Suprapubic skin (tissue), 4 donors: ENCODE measurements around the gene PKN1. TPM values are rescaled to one million over a fixed set of nuclear protein-coding genes. Genes with fewer than 3 reads are reported as not detected.

ENCODE experiments used
- DNase-seq, 2 donors: peaks; one replicate each; pipeline ENCODE4 v3.0.0-alpha.2; 2019; ENCODE audit warnings: low spot score in 2 of 2
- H3K27ac ChIP-seq: fragments of 200-600 bp; sonication (generic); one replicate; pipeline ENCODE4 v1.5.1; 2019
- H3K27me3 ChIP-seq: fragments of 200-600 bp; sonication (generic); one replicate; pipeline ENCODE4 v1.5.1; 2019
- H3K36me3 ChIP-seq: fragments of 200-600 bp; sonication (generic); one replicate; pipeline ENCODE4 v1.5.1; 2019
- H3K4me1 ChIP-seq: fragments of 200-600 bp; sonication (generic); one replicate; pipeline ENCODE4 v1.5.1; 2019
- H3K4me3 ChIP-seq: fragments of 200-600 bp; sonication (generic); one replicate; pipeline ENCODE4 v1.5.1; 2019; ENCODE audit warnings: mild to moderate bottlenecking
- H3K9me3 ChIP-seq: fragments of 200-600 bp; sonication (generic); one replicate; pipeline ENCODE4 v1.5.1; 2019
- CTCF ChIP-seq, 2 donors: fragments of 200-600 bp in 1 of 2; fragments of 450-650 bp in 1 of 2; sonication (generic) in 1 of 2; IDR thresholded peaks; one replicate each; pipeline ENCODE4 v1.5.1; 2016 to 2019; ENCODE audit warnings: antibody characterized with exemption in 2 of 2, mild to moderate bottlenecking in 1 of 2, moderate library complexity in 1 of 2
- EP300 ChIP-seq: sonication (generic); formaldehyde crosslinking; IDR thresholded peaks from one replicate; pipeline ENCODE4 v1.6.1; 2017; ENCODE audit warnings: antibody characterized with exemption
- POLR2A ChIP-seq, 2 donors: fragments of 450-650 bp; IDR thresholded peaks; one replicate each; pipeline ENCODE4 v1.6.1; 2017; ENCODE audit warnings: antibody characterized with exemption in 2 of 2, mild to moderate bottlenecking in 2 of 2, moderate library complexity in 2 of 2
- POLR2AphosphoS5 ChIP-seq, 3 donors: sonication (generic); formaldehyde crosslinking; IDR thresholded peaks; one replicate each; pipeline ENCODE4 v1.6.1; 2017; ENCODE audit warnings: antibody characterized with exemption in 3 of 3
- WGBS: methylation state at CpG from one replicate; pipeline ENCODE4 v1.1.5; 2018; 5-methylcytosine and 5-hydroxymethylcytosine counted together
- total RNA-seq, 4 donors: library from RNA; depleted of rRNA; stranded (reverse); fragments of >200 nt; gene quantifications; one replicate each; pipeline ENCODE4 v1.1.0, GENCODE V29; 2016

Gene PKN1
- total RNA-seq, 4 donors from 2014 or later: 8.6 to 21.2 (median 14.9) TPM

- no peak for DNase-seq
- Histone ChIP-seq H3K4me3 (no peak overlapping the region), H3K9me3 (no peaks in the 10 kb centered on the region), H3K4me1 (peaks cover 20% of the 10 kb centered on the region), H3K36me3 (peaks cover 59% of the 10 kb centered on the region), H3K27me3 (no peaks in the 10 kb centered on the region), H3K27ac (no peak overlapping the region)
- WGBS: 100% methylated on average over 1 of the region's 16 CpGs
- TF ChIP-seq CTCF (IDR thresholded peaks at IDR 0.05) (no peak), POLR2A (IDR thresholded peaks at IDR 0.05) (no peak), EP300 (no peak), POLR2AphosphoS5 (IDR thresholded peaks at IDR 0.05) (no peak)
Observed at GRCh38 chr19:14442891-14443631, 10.0 kb downstream of the PKN1 start.

GRCh38 chr19:14443632-14444216, 10.6 kb downstream of the PKN1 start:
- Histone ChIP-seq H3K27ac (no peak overlapping the region), H3K36me3 (peaks cover 64% of the 10 kb centered on the region), H3K9me3 (no peaks in the 10 kb centered on the region), H3K27me3 (no peaks in the 10 kb centered on the region), H3K4me1 (peaks cover 22% of the 10 kb centered on the region), H3K4me3 (no peak overlapping the region)
- 88% methylated on average over 13 of the region's 14 CpGs for WGBS
- no peak for DNase-seq
- TF ChIP-seq POLR2A (IDR thresholded peaks at IDR 0.05) (no peak), EP300 (no peak), CTCF (IDR thresholded peaks at IDR 0.05) (no peak), POLR2AphosphoS5 (IDR thresholded peaks at IDR 0.05) (no peak)

- 97% methylated on average over 10 of the region's 10 CpGs for WGBS
- Histone ChIP-seq H3K27me3 (no peaks in the 10 kb centered on the region), H3K9me3 (no peaks in the 10 kb centered on the region), H3K27ac (no peak overlapping the region), H3K4me1 (peaks cover 5% of the 10 kb centered on the region), H3K4me3 (no peak overlapping the region), H3K36me3 (peaks cover 85% of the 10 kb centered on the region)
- TF ChIP-seq POLR2A (IDR thresholded peaks at IDR 0.05) (no peak), CTCF (IDR thresholded peaks at IDR 0.05) (no peak), EP300 (no peak), POLR2AphosphoS5 (IDR thresholded peaks at IDR 0.05) (no peak)
- no peak for DNase-seq
Observed at GRCh38 chr19:14446336-14447036, 13.4 kb downstream of the PKN1 start.

- Histone ChIP-seq H3K9me3 (no peaks in the 10 kb centered on the region), H3K27me3 (no peaks in the 10 kb centered on the region), H3K4me3 (no peak overlapping the region), H3K4me1 (peaks cover 4% of the 10 kb centered on the region), H3K27ac (no peak overlapping the region), H3K36me3 (peaks cover 85% of the 10 kb centered on the region)
- TF ChIP-seq POLR2A (IDR thresholded peaks at IDR 0.05) (no peak), POLR2AphosphoS5 (IDR thresholded peaks at IDR 0.05) (no peak), CTCF (IDR thresholded peaks at IDR 0.05) (no peak), EP300 (no peak)
- 93% methylated on average over 6 of the region's 6 CpGs for WGBS
- no peak for DNase-seq
Observed at GRCh38 chr19:14449321-14449720, 16.2 kb downstream of the PKN1 start.
